Trophoblast cell (in vitro differentiated cells and primary cell): ENCODE data around the gene PTPN1.

Experiments used
- DNase-seq, 2 donors: peaks; one replicate each; pipeline ENCODE4 v3.0.0-alpha.2; 2016
- H2AFZ ChIP-seq: 2 replicates; pipeline ENCODE4 v1.6.1; 2013; ENCODE audit warnings: low read length, moderate library complexity, mild to moderate bottlenecking; ENCODE audit not compliant: insufficient read depth, poor library complexity
- H2AK5ac ChIP-seq: 2 replicates; pipeline ENCODE4 v1.6.1; 2013; ENCODE audit warnings: mild to moderate bottlenecking, low read length
- H2BK120ac ChIP-seq: 2 replicates; pipeline ENCODE4 v1.6.1; 2013; ENCODE audit warnings: low read length, mild to moderate bottlenecking, moderate library complexity; ENCODE audit not compliant: insufficient read depth, poor library complexity
- H2BK12ac ChIP-seq: 2 replicates; pipeline ENCODE4 v1.6.1; 2013; ENCODE audit warnings: mild to moderate bottlenecking, low read length, moderate library complexity
- H2BK5ac ChIP-seq: 2 replicates; pipeline ENCODE4 v1.6.1; 2013; ENCODE audit warnings: low read length, low read depth, moderate library complexity, mild to moderate bottlenecking; ENCODE audit not compliant: poor library complexity
- H3K14ac ChIP-seq: 2 replicates; pipeline ENCODE4 v1.6.1; 2013; ENCODE audit warnings: mild to moderate bottlenecking, low read length
- H3K18ac ChIP-seq: 2 replicates; pipeline ENCODE4 v1.6.1; 2013; ENCODE audit warnings: mild to moderate bottlenecking, low read length
- H3K23ac ChIP-seq: 2 replicates; pipeline ENCODE4 v1.6.1; 2013; ENCODE audit warnings: low read length
- H3K27ac ChIP-seq: 2 replicates; pipeline ENCODE4 v1.5.1; 2013; ENCODE audit warnings: low read depth, mild to moderate bottlenecking, inconsistent platforms, low read length, moderate library complexity
- H3K27me3 ChIP-seq: 2 replicates; pipeline ENCODE4 v1.6.1; 2013; ENCODE audit warnings: inconsistent platforms, mild to moderate bottlenecking, low read length, moderate library complexity; ENCODE audit not compliant: insufficient read depth
- H3K36me3 ChIP-seq, 2 experiments: 1 replicate in 1 of 2; 2 replicates in 1 of 2; pipeline ENCODE4 v1.6.1; 2013; ENCODE audit warnings: low read length in 2 of 2, mild to moderate bottlenecking in 2 of 2, moderate library complexity in 1 of 2; ENCODE audit not compliant: insufficient read depth in 2 of 2, control insufficient read depth in 1 of 2
- H3K4ac ChIP-seq: 2 replicates; pipeline ENCODE4 v1.6.1; 2013; ENCODE audit warnings: low read depth, mild to moderate bottlenecking, low read length, moderate library complexity
- H3K4me1 ChIP-seq, 2 experiments: 1 replicate in 1 of 2; 2 replicates in 1 of 2; pipeline ENCODE4 v1.6.1; 2013; ENCODE audit warnings: low read length in 2 of 2, mild to moderate bottlenecking in 2 of 2, moderate library complexity in 1 of 2; ENCODE audit not compliant: insufficient read depth in 2 of 2, control insufficient read depth in 1 of 2
- H3K4me2 ChIP-seq: 2 replicates; pipeline ENCODE4 v1.6.1; 2013; ENCODE audit warnings: inconsistent platforms, mild to moderate bottlenecking, low read length, moderate library complexity
- H3K4me3 ChIP-seq: 2 replicates; pipeline ENCODE4 v1.5.1; 2013; ENCODE audit warnings: mild to moderate bottlenecking, low read depth, low read length, inconsistent platforms
- H3K79me1 ChIP-seq: one replicate; pipeline ENCODE4 v1.6.1; 2013; ENCODE audit warnings: low read length
- H3K79me2 ChIP-seq: 2 replicates; pipeline ENCODE4 v1.6.1; 2013; ENCODE audit warnings: low read length, mild to moderate bottlenecking; ENCODE audit not compliant: control insufficient read depth, insufficient read depth, poor library complexity
- H3K9ac ChIP-seq: 2 replicates; pipeline ENCODE4 v1.6.1; 2013; ENCODE audit warnings: mild to moderate bottlenecking, low read length
- H3K9me3 ChIP-seq: 2 replicates; pipeline ENCODE4 v1.6.1; 2013; ENCODE audit warnings: low read depth, mild to moderate bottlenecking, control low read depth, inconsistent platforms, low read length; ENCODE audit not compliant: insufficient read depth
- H4K12ac ChIP-seq: 2 replicates; pipeline ENCODE4 v1.6.1; 2013; ENCODE audit warnings: low read depth, mild to moderate bottlenecking, low read length, moderate library complexity
- H4K8ac ChIP-seq: 2 replicates; pipeline ENCODE4 v1.6.1; 2013; ENCODE audit warnings: low read depth, mild to moderate bottlenecking, low read length, moderate library complexity
- H4K91ac ChIP-seq: one replicate; pipeline ENCODE4 v1.6.1; 2013; ENCODE audit warnings: low read depth, mild to moderate bottlenecking, low read length, moderate library complexity
- WGBS: extraction: QIAGEN DNeasy Blood & Tissue Kit; methylation state at CpG from one replicate; pipeline ENCODE4 v1.1.7; 2013; ENCODE audit warnings: missing lambda C conversion rate; ENCODE audit not compliant: insufficient read length, insufficient coverage; ENCODE audit errors: extremely low coverage; 5-methylcytosine and 5-hydroxymethylcytosine counted together

Gene PTPN1

GRCh38 chr20:50578778-50579165, 68.6 kb downstream of the PTPN1 start:
- WGBS: no CpG with 5 or more reads among the region's 5 CpGs
- Histone ChIP-seq H3K4ac (no peak overlapping the region), H2AFZ (no peak overlapping the region), H4K8ac (no peak overlapping the region), H3K27me3 (no peaks in the 10 kb centered on the region), H3K9me3 (no peaks in the 10 kb centered on the region), H3K14ac (no peak overlapping the region), H3K9ac (no peak overlapping the region), H2BK12ac (no peak overlapping the region), H3K18ac (no peak overlapping the region), H3K27ac (no peak overlapping the region), H4K91ac (no peak overlapping the region), H2AK5ac (no peak overlapping the region), H2BK120ac (no peak overlapping the region), H3K79me2 (no peaks in the 10 kb centered on the region), H3K4me1 (no peaks in the 10 kb centered on the region), H4K12ac (no peak overlapping the region), H3K23ac (no peak overlapping the region), H3K4me3 (no peak overlapping the region), H3K4me2 (no peak overlapping the region), H3K79me1 (no peaks in the 10 kb centered on the region), H2BK5ac (no peak overlapping the region), H3K36me3 (peaks cover 66 to 74% of the 10 kb centered on the region in 2 experiments)
- DNase-seq: no peak

GRCh38 chr20:50579511-50579910, 69.3 kb downstream of the PTPN1 start:
- peaks cover 65 to 74% of the 10 kb centered on the region in 2 experiments for H3K36me3 ChIP-seq
- WGBS: no CpG with 5 or more reads among the region's 10 CpGs
- H4K8ac ChIP-seq: no peak overlapping the region
- H2AFZ ChIP-seq: no peak overlapping the region
- no peak overlapping the region for H3K23ac ChIP-seq
- H3K79me2 ChIP-seq: no peaks in the 10 kb centered on the region
- no peak overlapping the region for H3K4me2 ChIP-seq
- no peak overlapping the region for H2BK12ac ChIP-seq
- no peaks in the 10 kb centered on the region for H3K4me1 ChIP-seq
- no peak overlapping the region for H3K18ac ChIP-seq
- H2BK120ac ChIP-seq: no peak overlapping the region
- H3K4me3 ChIP-seq: no peak overlapping the region
- H4K91ac ChIP-seq: no peak overlapping the region
- H4K12ac ChIP-seq: no peak overlapping the region
- no peaks in the 10 kb centered on the region for H3K27me3 ChIP-seq
- H3K9me3 ChIP-seq: no peaks in the 10 kb centered on the region
- no peak overlapping the region for H3K4ac ChIP-seq
- no peaks in the 10 kb centered on the region for H3K79me1 ChIP-seq
- no peak overlapping the region for H3K9ac ChIP-seq
- no peak for DNase-seq
- H3K27ac ChIP-seq: no peak overlapping the region
- no peak overlapping the region for H2BK5ac ChIP-seq
- no peak overlapping the region for H3K14ac ChIP-seq
- H2AK5ac ChIP-seq: no peak overlapping the region

GRCh38 chr20:50580016-50580747, 70.0 kb downstream of the PTPN1 start:
- WGBS: no CpG with 5 or more reads among the region's 17 CpGs
- no peak overlapping the region for H3K4me2 ChIP-seq
- no peak overlapping the region for H4K8ac ChIP-seq
- no peak overlapping the region for H3K23ac ChIP-seq
- no peak overlapping the region for H4K12ac ChIP-seq
- no peaks in the 10 kb centered on the region for H3K79me1 ChIP-seq
- no peak overlapping the region for H3K18ac ChIP-seq
- H3K9me3 ChIP-seq: no peaks in the 10 kb centered on the region
- no peak overlapping the region for H2BK5ac ChIP-seq
- H3K36me3 ChIP-seq: peaks cover 59 to 68% of the 10 kb centered on the region in 2 experiments
- no peak overlapping the region for H3K4ac ChIP-seq
- no peaks in the 10 kb centered on the region for H3K27me3 ChIP-seq
- H2AFZ ChIP-seq: no peak overlapping the region
- no peak overlapping the region for H4K91ac ChIP-seq
- DNase-seq: peak; percentile 27 to 77
- no peak overlapping the region for H2BK120ac ChIP-seq
- no peak overlapping the region for H3K4me3 ChIP-seq
- no peak overlapping the region for H2AK5ac ChIP-seq
- H3K4me1 ChIP-seq: no peaks in the 10 kb centered on the region
- H3K9ac ChIP-seq: no peak overlapping the region
- H3K14ac ChIP-seq: no peak overlapping the region
- H3K79me2 ChIP-seq: no peaks in the 10 kb centered on the region
- no peak overlapping the region for H3K27ac ChIP-seq
- H2BK12ac ChIP-seq: no peak overlapping the region

- Histone ChIP-seq H3K9me3 (no peaks in the 10 kb centered on the region), H3K4me1 (peaks cover 0 to 3% of the 10 kb centered on the region in 2 experiments), H4K12ac (no peak overlapping the region), H3K23ac (no peak overlapping the region), H3K79me1 (no peaks in the 10 kb centered on the region), H3K4me2 (no peak overlapping the region), H3K14ac (no peak overlapping the region), H2AK5ac (no peak overlapping the region), H4K8ac (no peak overlapping the region), H2BK12ac (no peak overlapping the region), H2BK120ac (no peak overlapping the region), H3K18ac (no peak overlapping the region), H4K91ac (no peak overlapping the region), H3K27me3 (no peaks in the 10 kb centered on the region), H2AFZ (no peak overlapping the region), H3K79me2 (no peaks in the 10 kb centered on the region), H3K27ac (no peak overlapping the region), H2BK5ac (no peak overlapping the region), H3K4me3 (no peak overlapping the region), H3K36me3 (peaks cover 60 to 70% of the 10 kb centered on the region in 2 experiments), H3K4ac (no peak overlapping the region), H3K9ac (no peak overlapping the region)
- no CpG with 5 or more reads among the region's 21 CpGs for WGBS
- no peak for DNase-seq
Measured at GRCh38 chr20:50580842-50581544, 70.8 kb downstream of the PTPN1 start.
